NCI-H146 treated with DMSO at 0.1 percent for 48 hours (cell line): Measurements from ENCODE around the gene ARHGEF4.

ENCODE experiments used
- DNase-seq: peaks from one replicate; lab custom pipeline; 2025; ENCODE audit not compliant: unreplicated experiment; lab: John Stamatoyannopoulos, UW

Gene ARHGEF4

GRCh38 chr2:131005216-131005935 lies 168.7 kb downstream of the ARHGEF4 start:
- DNase-seq, result no peak

- no peak for DNase-seq
Observed at GRCh38 chr2:131006561-131006960, 169.8 kb downstream of the ARHGEF4 start.

- no peak for DNase-seq
Observed at GRCh38 chr2:131008967-131009366, 172.3 kb downstream of the ARHGEF4 start.

GRCh38 chr2:131009713-131010475 lies 173.2 kb downstream of the ARHGEF4 start:
- no peak for DNase-seq

- no peak for DNase-seq
Observed at GRCh38 chr2:131010566-131010965, 173.9 kb downstream of the ARHGEF4 start.

- DNase-seq, result no peak
Observed at GRCh38 chr2:131011486-131011885, 174.8 kb downstream of the ARHGEF4 start.

- DNase-seq, result no peak
Observed at GRCh38 chr2:131014141-131014540, 177.4 kb downstream of the ARHGEF4 start.

- DNase-seq, result no peak
Observed at GRCh38 chr2:131015764-131016163, 179.1 kb downstream of the ARHGEF4 start.

- DNase-seq, result no peak
Observed at GRCh38 chr2:131016826-131017741, 180.4 kb downstream of the ARHGEF4 start.

- DNase-seq, result no peak
Observed at GRCh38 chr2:131022731-131023130, 186.0 kb downstream of the ARHGEF4 start.

- DNase-seq, result no peak
Observed at GRCh38 chr2:131023758-131024157, 187.0 kb downstream of the ARHGEF4 start.

GRCh38 chr2:131026919-131027318 lies 190.2 kb downstream of the ARHGEF4 start:
- DNase-seq, result no peak

- DNase-seq, result no peak
Observed at GRCh38 chr2:131027566-131028528, 191.1 kb downstream of the ARHGEF4 start.

GRCh38 chr2:131029812-131030211 lies 193.1 kb downstream of the ARHGEF4 start:
- no peak for DNase-seq

GRCh38 chr2:131030478-131030971 lies 193.8 kb downstream of the ARHGEF4 start:
- DNase-seq, result no peak

GRCh38 chr2:131031431-131031841 lies 194.7 kb downstream of the ARHGEF4 start:
- no peak for DNase-seq

- DNase-seq, result no peak
Observed at GRCh38 chr2:131031875-131032274, 195.2 kb downstream of the ARHGEF4 start.

- no peak for DNase-seq
Observed at GRCh38 chr2:131032393-131032836, 195.7 kb downstream of the ARHGEF4 start.

- no peak for DNase-seq
Observed at GRCh38 chr2:131033786-131034121, 197.0 kb downstream of the ARHGEF4 start.
